DOHH2 (cell line): ENCODE results near the gene RAB40B.

Source experiments
- EZH2phosphoT487 ChIP-seq: fragments of 200-600 bp; sonication (generic); IDR thresholded peaks from 2 replicates; pipeline ENCODE4 v1.6.1; 2017; ENCODE audit warnings: borderline replicate concordance, mild to moderate bottlenecking, antibody characterized with exemption, low read length, moderate library complexity, mixed read lengths
- TF ChIP-seq, protein P1 (sequence below): fragments of 200-600 bp; sonication (generic); IDR thresholded peaks from one replicate; pipeline ENCODE4 v1.5.1; 2014; ENCODE audit warnings: antibody characterized with exemption, mild to moderate bottlenecking, low read depth, low read length; ENCODE audit not compliant: poor library complexity, severe bottlenecking

DNA sequence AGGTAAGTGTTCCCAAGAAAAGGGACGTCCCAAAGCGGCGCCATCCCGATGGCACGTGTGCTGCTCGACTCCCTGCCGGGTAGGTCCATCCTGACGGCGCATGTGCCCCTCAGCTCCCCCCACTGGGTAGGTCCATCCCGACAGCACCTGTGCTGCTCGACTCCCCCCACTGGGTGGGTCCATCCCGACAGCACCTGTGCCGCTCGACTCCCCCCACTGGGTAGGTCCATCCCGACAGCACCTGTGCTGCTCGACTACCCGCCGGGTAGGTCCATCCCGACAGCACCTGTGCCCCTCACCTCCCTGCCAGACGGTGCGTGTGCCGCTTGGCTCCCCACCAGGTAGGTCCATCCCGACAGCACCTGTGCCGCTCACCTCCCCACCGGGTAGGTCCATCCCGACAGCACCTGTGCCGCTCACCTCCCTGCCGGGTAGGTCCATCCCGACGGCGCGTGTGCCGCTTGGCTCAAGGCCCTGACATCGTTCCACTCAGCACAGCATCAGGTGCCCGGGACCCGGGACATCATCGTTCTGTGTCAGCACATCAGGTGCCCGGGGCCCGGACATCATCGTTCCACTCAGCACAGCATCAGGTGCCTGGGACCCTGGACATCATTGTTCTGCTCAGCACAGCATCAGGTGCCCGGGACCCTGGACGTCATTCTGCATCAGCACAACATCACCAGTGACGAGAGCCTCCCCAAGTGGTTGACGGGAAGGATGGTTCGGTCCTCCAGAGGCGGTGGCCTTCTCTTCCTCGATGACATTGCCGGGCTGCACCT lies 31.2 kb upstream of the RAB40B start:
- TF ChIP-seq, protein P1, sequence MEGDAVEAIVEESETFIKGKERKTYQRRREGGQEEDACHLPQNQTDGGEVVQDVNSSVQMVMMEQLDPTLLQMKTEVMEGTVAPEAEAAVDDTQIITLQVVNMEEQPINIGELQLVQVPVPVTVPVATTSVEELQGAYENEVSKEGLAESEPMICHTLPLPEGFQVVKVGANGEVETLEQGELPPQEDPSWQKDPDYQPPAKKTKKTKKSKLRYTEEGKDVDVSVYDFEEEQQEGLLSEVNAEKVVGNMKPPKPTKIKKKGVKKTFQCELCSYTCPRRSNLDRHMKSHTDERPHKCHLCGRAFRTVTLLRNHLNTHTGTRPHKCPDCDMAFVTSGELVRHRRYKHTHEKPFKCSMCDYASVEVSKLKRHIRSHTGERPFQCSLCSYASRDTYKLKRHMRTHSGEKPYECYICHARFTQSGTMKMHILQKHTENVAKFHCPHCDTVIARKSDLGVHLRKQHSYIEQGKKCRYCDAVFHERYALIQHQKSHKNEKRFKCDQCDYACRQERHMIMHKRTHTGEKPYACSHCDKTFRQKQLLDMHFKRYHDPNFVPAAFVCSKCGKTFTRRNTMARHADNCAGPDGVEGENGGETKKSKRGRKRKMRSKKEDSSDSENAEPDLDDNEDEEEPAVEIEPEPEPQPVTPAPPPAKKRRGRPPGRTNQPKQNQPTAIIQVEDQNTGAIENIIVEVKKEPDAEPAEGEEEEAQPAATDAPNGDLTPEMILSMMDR: no peak
- TF ChIP-seq EZH2phosphoT487: no peak
